Keratinocyte (primary cell): Measurements from ENCODE around the gene MYRFL. TPM values are rescaled to one million over a fixed set of nuclear protein-coding genes. Genes with fewer than 3 reads are reported as not detected.
A peak's percentile ranks its signal among the peaks of the same experiment; 100 is the strongest.

Experiments used
- DNase-seq: peaks from one replicate; pipeline ENCODE4 v3.0.0-alpha.2; 2011; ENCODE audit warnings: low read depth, missing footprints, low spot score
- FAIRE-seq: peaks from 2 replicates; lab custom pipeline; 2011; peaks lifted over from hg19 to GRCh38; lab: Jason Lieb, UNC
- H2AFZ ChIP-seq: 2 replicates; pipeline ENCODE4 v1.6.0; 2012; ENCODE audit warnings: low read length, control low read depth, inconsistent platforms; ENCODE audit not compliant: control insufficient read depth
- H3K27ac ChIP-seq: 2 replicates; pipeline ENCODE4 v1.5.1; 2011; ENCODE audit warnings: low read length; ENCODE audit not compliant: control insufficient read depth, insufficient read depth
- H3K27me3 ChIP-seq: 3 replicates; pipeline ENCODE4 v1.6.0; 2011; ENCODE audit warnings: low read length; ENCODE audit not compliant: control insufficient read depth, insufficient read depth; ENCODE audit errors: extremely low read depth
- H3K36me3 ChIP-seq, 2 experiments: 2 replicates in 1 of 2; 3 replicates in 1 of 2; pipeline ENCODE4 v1.5.1; 2011; ENCODE audit warnings: low read length in 2 of 2, mild to moderate bottlenecking in 1 of 2; ENCODE audit not compliant: control insufficient read depth in 2 of 2, insufficient read depth in 2 of 2; ENCODE audit errors: extremely low read depth in 1 of 2
- H3K4me1 ChIP-seq: 3 replicates; pipeline ENCODE4 v1.5.1; 2011; ENCODE audit warnings: low read length; ENCODE audit not compliant: control insufficient read depth, insufficient read depth; ENCODE audit errors: extremely low read depth
- H3K4me2 ChIP-seq: 3 replicates; pipeline ENCODE4 v1.6.0; 2011; ENCODE audit warnings: low read depth, low read length; ENCODE audit not compliant: control insufficient read depth, insufficient read depth; ENCODE audit errors: extremely low read depth
- H3K4me3 ChIP-seq, 3 experiments: fragments of 200-600 bp in 1 of 3; sonication (generic) in 1 of 3; 2 replicates in 2 of 3; 3 replicates in 1 of 3; pipeline ENCODE4 v1.5.1; 2011 to 2016; ENCODE audit warnings: low read length in 3 of 3, mild to moderate bottlenecking in 3 of 3, control low read depth in 2 of 3, inconsistent platforms in 1 of 3, low read depth in 1 of 3, mixed read lengths in 1 of 3, mixed run types in 1 of 3, moderate library complexity in 1 of 3; ENCODE audit not compliant: control insufficient read depth in 2 of 3, insufficient read depth in 2 of 3; ENCODE audit errors: extremely low read depth in 1 of 3
- H3K79me2 ChIP-seq: 2 replicates; pipeline ENCODE4 v1.6.0; 2012; ENCODE audit warnings: low read length; ENCODE audit not compliant: control insufficient read depth, insufficient read depth
- H3K9ac ChIP-seq: 3 replicates; pipeline ENCODE4 v1.6.0; 2011; ENCODE audit warnings: low read length; ENCODE audit not compliant: control insufficient read depth, insufficient read depth; ENCODE audit errors: extremely low read depth
- H3K9me1 ChIP-seq: 3 replicates; pipeline ENCODE4 v1.6.0; 2011; ENCODE audit warnings: low read length; ENCODE audit not compliant: control insufficient read depth, insufficient read depth; ENCODE audit errors: extremely low read depth
- H3K9me3 ChIP-seq: 2 replicates; pipeline ENCODE4 v1.5.1; 2012; ENCODE audit warnings: low read depth, low read length; ENCODE audit not compliant: control insufficient read depth
- H4K20me1 ChIP-seq: 3 replicates; pipeline ENCODE4 v1.6.0; 2011; ENCODE audit warnings: low read length; ENCODE audit not compliant: control insufficient read depth, insufficient read depth; ENCODE audit errors: extremely low read depth
- CTCF ChIP-seq, 3 experiments: IDR thresholded peaks in 1 of 3; conservative IDR thresholded peaks in 1 of 3; optimal IDR thresholded peaks in 1 of 3; 2 replicates in 2 of 3; 3 replicates in 1 of 3; pipeline versions ENCODE3 to v1.5.1; 2011; ENCODE audit warnings: low read length in 3 of 3, mild to moderate bottlenecking in 3 of 3, moderate library complexity in 2 of 3, control low read depth in 1 of 3, inconsistent platforms in 1 of 3; ENCODE audit not compliant: insufficient read depth in 2 of 3; ENCODE audit errors: extremely low read depth in 1 of 3
- EZH2 ChIP-seq: IDR thresholded peaks from one replicate; pipeline ENCODE4 v1.6.1; 2012; ENCODE audit warnings: inconsistent platforms, mild to moderate bottlenecking, low read length, moderate library complexity
- dilution Hi-C: fragments of 300-500 bp; cut with MboI; formaldehyde crosslinking; loops from one replicate; pipeline ENCODE4 v1.7.0; 2020; ENCODE audit warnings: low sequenced_read_pairs; ENCODE audit not compliant: extremely low pct_ligation_motif_present
- polyA plus RNA-seq, 5 experiments: library from polyadenylated mRNA; depleted of rRNA in 3 of 5; stranded (reverse) in 3 of 5; stranded (forward) in 1 of 5; unstranded in 1 of 5; fragments of >200 nt; gene quantifications; 1 replicate in 1 of 5; 2 replicates in 3 of 5; 3 replicates in 1 of 5; pipeline versions ENCODE4 v1.2.1 to v1.2.3, GENCODE V29; 2011 to 2012; ENCODE audit warnings: missing spikeins in 2 of 5, low read depth in 1 of 5, low replicate concordance in 1 of 5

Gene MYRFL
- polyA plus RNA-seq, 1 donor (not counting 4 experiments of a cell fraction or from before 2014, with no cell fraction given) = 0.39 TPM

GRCh38 chr12:70006619-70006973, 181.6 kb downstream of the MYRFL start:
- H3K36me3 ChIP-seq = no peaks in the 10 kb centered on the region
- no peaks in the 10 kb centered on the region for H3K27me3 ChIP-seq
- H2AFZ ChIP-seq = no peak overlapping the region
- no peaks in the 10 kb centered on the region for H3K79me2 ChIP-seq
- DNase-seq = no peak
- dilution Hi-C loops = no loop called here
- no peak overlapping the region for H3K9ac ChIP-seq
- H4K20me1 ChIP-seq = no peaks in the 10 kb centered on the region
- no peak overlapping the region for H3K27ac ChIP-seq
- H3K4me2 ChIP-seq = no peak overlapping the region
- peaks cover 2% of the 10 kb centered on the region for H3K9me1 ChIP-seq
- H3K4me3 ChIP-seq = no peak overlapping the region
- FAIRE-seq = no peak
- no peak for TF ChIP-seq EZH2
- no peak for TF ChIP-seq CTCF (optimal IDR thresholded peaks at IDR 0.05 in 1 of 3, IDR thresholded peaks at IDR 0.05 in 1 of 3, conservative IDR thresholded peaks at IDR 0.05 in 1 of 3; ENCODE audit: extremely low read depth in 1 of 3, insufficient read depth in 2 of 3, low read length in 3 of 3)
- H3K9me3 ChIP-seq = no peaks in the 10 kb centered on the region
- peaks cover 12% of the 10 kb centered on the region for H3K4me1 ChIP-seq

GRCh38 chr12:70007687-70008086, 182.7 kb downstream of the MYRFL start:
- H3K9me3 ChIP-seq = no peaks in the 10 kb centered on the region
- peak overlapping the region; percentile 22 for H3K4me2 ChIP-seq
- no peak for DNase-seq
- no peaks in the 10 kb centered on the region for H3K36me3 ChIP-seq
- no peaks in the 10 kb centered on the region for H3K79me2 ChIP-seq
- peak; percentile 72 for FAIRE-seq
- H3K9ac ChIP-seq = no peak overlapping the region
- no peaks in the 10 kb centered on the region for H4K20me1 ChIP-seq
- H3K27ac ChIP-seq = no peak overlapping the region
- H3K27me3 ChIP-seq = no peaks in the 10 kb centered on the region
- H3K4me1 ChIP-seq = peaks cover 12% of the 10 kb centered on the region
- peaks cover 2% of the 10 kb centered on the region for H3K9me1 ChIP-seq
- no peak overlapping the region for H2AFZ ChIP-seq
- dilution Hi-C loops = no loop called here
- TF ChIP-seq CTCF (optimal IDR thresholded peaks at IDR 0.05 in 1 of 3, IDR thresholded peaks at IDR 0.05 in 1 of 3, conservative IDR thresholded peaks at IDR 0.05 in 1 of 3; ENCODE audit: extremely low read depth in 1 of 3, insufficient read depth in 2 of 3, low read length in 3 of 3) (no peak), EZH2 (no peak)
- no peak overlapping the region for H3K4me3 ChIP-seq

Other genes starting within 250 kb of the MYRFL start
- 258 to 365 TPM (median 302 TPM) in 3 replicates for gene CCT2, start 239.8 kb upstream of the MYRFL start, polyA plus RNA-seq
- gene LRRC10, start 214.3 kb upstream of the MYRFL start, polyA plus RNA-seq = not detected in 3 replicates
- gene BEST3, start 125.9 kb upstream of the MYRFL start, polyA plus RNA-seq = 0.03 to 0.07 TPM (median 0.06 TPM) in 3 replicates
- gene RAB3IP, start 86.4 kb upstream of the MYRFL start, polyA plus RNA-seq = 9.6 to 30.6 TPM (median 23.6 TPM) in 3 replicates